Measurements from ENCODE around the gene SNRNP200. TPM values are rescaled to one million over a fixed set of nuclear protein-coding genes. Genes with fewer than 3 reads are reported as not detected.

Gene SNRNP200
- total RNA-seq, 1 experiment from 2014 or later, result 231 TPM

DNA sequence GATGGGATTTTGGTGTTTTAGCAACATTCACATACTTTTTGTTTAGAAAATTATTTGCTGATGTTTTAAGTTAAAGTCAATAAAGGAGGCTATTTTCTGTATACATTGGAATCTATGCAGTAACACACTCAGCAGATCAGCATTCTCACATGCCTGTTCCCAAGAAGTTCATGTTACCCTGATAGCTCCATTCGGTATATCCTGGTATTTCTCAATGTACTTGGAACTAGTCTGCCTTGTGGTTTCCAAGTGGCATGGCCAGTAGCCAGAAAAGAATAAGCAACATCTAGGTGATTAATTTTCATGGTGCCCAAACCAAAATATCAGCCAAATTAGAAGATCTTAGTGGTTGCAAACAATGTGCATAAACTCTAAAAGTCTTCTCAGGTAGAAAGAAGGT, 25.1 kb upstream of the SNRNP200 start:
- no TSS peak for BruUV-seq (replicated peaks)
- Histone ChIP-seq H3K4me1 (ENCODE audit: control insufficient read depth, insufficient read depth, low read length) (peaks cover 4% of the 10 kb centered on the region; the same call in 1 of the 2 replicates), H3K4me3 (ENCODE audit: low read depth in 2 of 2, low read length in 2 of 2) (no peak overlapping the region), H3K27ac (ENCODE audit: low read length) (no peak overlapping the region), H3K27me3 (ENCODE audit: control insufficient read depth, insufficient read depth, low read length) (no peaks in the 10 kb centered on the region), H3K36me3 (ENCODE audit: control insufficient read depth, insufficient read depth, low read length) (no peaks in the 10 kb centered on the region; the same call in 1 of the 2 replicates), H3K9me3 (ENCODE audit: control insufficient read depth, insufficient read depth, low read depth, low read length) (no peaks in the 10 kb centered on the region)
- intact Hi-C loops (cut with micrococcal nuclease; ENCODE audit: unreplicated experiment) (no loop called here), in situ Hi-C loops (cut with HindIII; ENCODE audit: low pct_unique_long_range_greater_than_20kb, low sequenced_read_pairs) (no loop called here)
- ChIA-PET POLR2A (interaction anchor here (0.6 kb wide), 1 partner anchor 197 kb away, joined by 9 read pairs; no protein-coding TSS in a partner anchor), CTCF (no interaction called here)
- TF ChIP-seq POLR2AphosphoS5 (IDR thresholded peaks at IDR 0.05; ENCODE audit: low read depth, low read length) (no peak), TCF7L2 (IDR thresholded peaks at IDR 0.05; ENCODE audit: low read depth, low read length) (no peak), SIN3A (IDR thresholded peaks at IDR 0.05; ENCODE audit: borderline replicate concordance, insufficient read depth, low read depth, low read length) (no peak)
- TF ChIP-seq, protein P1, sequence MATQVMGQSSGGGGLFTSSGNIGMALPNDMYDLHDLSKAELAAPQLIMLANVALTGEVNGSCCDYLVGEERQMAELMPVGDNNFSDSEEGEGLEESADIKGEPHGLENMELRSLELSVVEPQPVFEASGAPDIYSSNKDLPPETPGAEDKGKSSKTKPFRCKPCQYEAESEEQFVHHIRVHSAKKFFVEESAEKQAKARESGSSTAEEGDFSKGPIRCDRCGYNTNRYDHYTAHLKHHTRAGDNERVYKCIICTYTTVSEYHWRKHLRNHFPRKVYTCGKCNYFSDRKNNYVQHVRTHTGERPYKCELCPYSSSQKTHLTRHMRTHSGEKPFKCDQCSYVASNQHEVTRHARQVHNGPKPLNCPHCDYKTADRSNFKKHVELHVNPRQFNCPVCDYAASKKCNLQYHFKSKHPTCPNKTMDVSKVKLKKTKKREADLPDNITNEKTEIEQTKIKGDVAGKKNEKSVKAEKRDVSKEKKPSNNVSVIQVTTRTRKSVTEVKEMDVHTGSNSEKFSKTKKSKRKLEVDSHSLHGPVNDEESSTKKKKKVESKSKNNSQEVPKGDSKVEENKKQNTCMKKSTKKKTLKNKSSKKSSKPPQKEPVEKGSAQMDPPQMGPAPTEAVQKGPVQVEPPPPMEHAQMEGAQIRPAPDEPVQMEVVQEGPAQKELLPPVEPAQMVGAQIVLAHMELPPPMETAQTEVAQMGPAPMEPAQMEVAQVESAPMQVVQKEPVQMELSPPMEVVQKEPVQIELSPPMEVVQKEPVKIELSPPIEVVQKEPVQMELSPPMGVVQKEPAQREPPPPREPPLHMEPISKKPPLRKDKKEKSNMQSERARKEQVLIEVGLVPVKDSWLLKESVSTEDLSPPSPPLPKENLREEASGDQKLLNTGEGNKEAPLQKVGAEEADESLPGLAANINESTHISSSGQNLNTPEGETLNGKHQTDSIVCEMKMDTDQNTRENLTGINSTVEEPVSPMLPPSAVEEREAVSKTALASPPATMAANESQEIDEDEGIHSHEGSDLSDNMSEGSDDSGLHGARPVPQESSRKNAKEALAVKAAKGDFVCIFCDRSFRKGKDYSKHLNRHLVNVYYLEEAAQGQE (IDR thresholded peaks at IDR 0.05; ENCODE audit: insufficient read depth in 1 of 2, low read depth in 2 of 2, low read length in 1 of 2), result no peak
- no peak for ATAC-seq
- DNase-seq (ENCODE audit: low read depth, low spot score), result no peak

DNA sequence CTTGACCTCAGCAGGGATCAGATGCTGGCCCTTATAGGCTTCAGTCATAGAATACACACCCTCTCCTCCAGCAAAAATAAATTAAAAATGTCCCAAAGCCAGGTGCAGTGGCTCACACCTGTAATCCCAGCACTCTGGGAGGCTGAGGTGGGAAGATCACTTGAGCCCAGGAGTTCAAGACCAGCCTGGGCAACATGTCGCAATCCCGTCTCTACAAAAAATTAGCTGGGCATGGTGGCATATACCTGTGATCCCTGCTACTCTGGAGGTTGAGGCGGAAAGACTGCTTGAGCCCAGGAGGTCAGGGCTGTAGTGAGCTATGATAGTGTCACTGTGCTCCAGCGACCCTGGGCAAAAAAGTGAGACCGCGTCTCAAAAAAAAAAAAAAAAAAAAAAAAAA, 24.5 kb upstream of the SNRNP200 start:
- TF ChIP-seq, protein P1 (IDR thresholded peaks at IDR 0.05; ENCODE audit: insufficient read depth in 1 of 2, low read depth in 2 of 2, low read length in 1 of 2), result no peak
- TF ChIP-seq SIN3A (IDR thresholded peaks at IDR 0.05; ENCODE audit: borderline replicate concordance, insufficient read depth, low read depth, low read length) (no peak), TCF7L2 (IDR thresholded peaks at IDR 0.05; ENCODE audit: low read depth, low read length) (no peak), POLR2AphosphoS5 (IDR thresholded peaks at IDR 0.05; ENCODE audit: low read depth, low read length) (no peak)
- TF ChIP-seq, protein P2, sequence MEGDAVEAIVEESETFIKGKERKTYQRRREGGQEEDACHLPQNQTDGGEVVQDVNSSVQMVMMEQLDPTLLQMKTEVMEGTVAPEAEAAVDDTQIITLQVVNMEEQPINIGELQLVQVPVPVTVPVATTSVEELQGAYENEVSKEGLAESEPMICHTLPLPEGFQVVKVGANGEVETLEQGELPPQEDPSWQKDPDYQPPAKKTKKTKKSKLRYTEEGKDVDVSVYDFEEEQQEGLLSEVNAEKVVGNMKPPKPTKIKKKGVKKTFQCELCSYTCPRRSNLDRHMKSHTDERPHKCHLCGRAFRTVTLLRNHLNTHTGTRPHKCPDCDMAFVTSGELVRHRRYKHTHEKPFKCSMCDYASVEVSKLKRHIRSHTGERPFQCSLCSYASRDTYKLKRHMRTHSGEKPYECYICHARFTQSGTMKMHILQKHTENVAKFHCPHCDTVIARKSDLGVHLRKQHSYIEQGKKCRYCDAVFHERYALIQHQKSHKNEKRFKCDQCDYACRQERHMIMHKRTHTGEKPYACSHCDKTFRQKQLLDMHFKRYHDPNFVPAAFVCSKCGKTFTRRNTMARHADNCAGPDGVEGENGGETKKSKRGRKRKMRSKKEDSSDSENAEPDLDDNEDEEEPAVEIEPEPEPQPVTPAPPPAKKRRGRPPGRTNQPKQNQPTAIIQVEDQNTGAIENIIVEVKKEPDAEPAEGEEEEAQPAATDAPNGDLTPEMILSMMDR (IDR thresholded peaks at IDR 0.05), result no peak
- no peak for ATAC-seq
- intact Hi-C loops (cut with micrococcal nuclease; ENCODE audit: unreplicated experiment) (no loop called here), in situ Hi-C loops (cut with HindIII; ENCODE audit: low pct_unique_long_range_greater_than_20kb, low sequenced_read_pairs) (no loop called here)
- peaks cover 3% of the 10 kb centered on the region; the same call in 1 of the 2 replicates for H3K4me1 ChIP-seq (ENCODE audit: control insufficient read depth, insufficient read depth, low read length)
- BruUV-seq (replicated peaks), result no TSS peak
- no peak overlapping the region for H3K27ac ChIP-seq (ENCODE audit: low read length)
- no peaks in the 10 kb centered on the region; the same call in 1 of the 2 replicates for H3K36me3 ChIP-seq (ENCODE audit: control insufficient read depth, insufficient read depth, low read length)
- ChIA-PET CTCF (no interaction called here), POLR2A (interaction anchor here (0.6 to 0.7 kb wide), 2 partner anchors 197 to 259 kb away, joined by 3 to 9 read pairs; no protein-coding TSS in a partner anchor)
- no peaks in the 10 kb centered on the region for H3K27me3 ChIP-seq (ENCODE audit: control insufficient read depth, insufficient read depth, low read length)
- no peaks in the 10 kb centered on the region for H3K9me3 ChIP-seq (ENCODE audit: control insufficient read depth, insufficient read depth, low read depth, low read length)
- no peak for DNase-seq (ENCODE audit: low read depth, low spot score)
- no peak overlapping the region for H3K4me3 ChIP-seq (ENCODE audit: low read depth in 2 of 2, low read length in 2 of 2)

All from Panc1 (cell line).